CD4-positive, alpha-beta T cell (primary cell): ENCODE measurements around the gene ANO4. TPM values are rescaled to one million over a fixed set of nuclear protein-coding genes. Genes with fewer than 3 reads are reported as not detected.

Experiments used
- ATAC-seq: fragments of 200-7000 bp; cut with Tn5 transposase; one replicate; pipeline ENCODE4 v1.10.0; 2022; ENCODE audit warnings: mild to moderate bottlenecking; ENCODE audit not compliant: poor library complexity
- CTCF ChIA-PET: fragments of 350-600 bp; sonication (Branson Sonifier 250); formaldehyde crosslinking; loops from one replicate; lab custom pipeline; 2021; ENCODE audit warnings: antibody characterized with exemption, inconsistent platforms; lab: Charles Lee
- POLR2A ChIA-PET: fragments of 350-600 bp; sonication (Branson Sonifier 250); formaldehyde crosslinking; loops from one replicate; lab custom pipeline; 2021; ENCODE audit warnings: antibody characterized with exemption, inconsistent platforms; lab: Charles Lee
- DNase-seq, 14 experiments: peaks; one replicate each; pipeline ENCODE4 v3.0.0-alpha.2; 2013 to 2020; ENCODE audit warnings: mixed read lengths in 2 of 14
- H3K27ac ChIP-seq, 2 donors: one replicate each; pipeline versions ENCODE4 v1.5.1 to v1.7.0; 2013; ENCODE audit warnings: low read length in 2 of 2, low read depth in 1 of 2, mild to moderate bottlenecking in 1 of 2
- H3K27me3 ChIP-seq, 2 experiments: 1 replicate in 1 of 2; 2 replicates in 1 of 2; pipeline versions ENCODE4 v1.6.1 to v1.7.0; 2013; ENCODE audit warnings: low read length in 2 of 2, control low read depth in 1 of 2, mild to moderate bottlenecking in 1 of 2, moderate library complexity in 1 of 2; ENCODE audit not compliant: insufficient read depth in 2 of 2, control insufficient read depth in 1 of 2
- H3K36me3 ChIP-seq: one replicate; pipeline ENCODE4 v1.6.1; 2013; ENCODE audit warnings: low read length, control low read depth; ENCODE audit not compliant: insufficient read depth
- H3K4me1 ChIP-seq: one replicate; pipeline ENCODE4 v1.6.1; 2013; ENCODE audit warnings: low read length, control low read depth; ENCODE audit not compliant: insufficient read depth
- H3K4me3 ChIP-seq: one replicate; pipeline ENCODE4 v1.5.1; 2013; ENCODE audit warnings: mild to moderate bottlenecking, low read length, moderate library complexity
- H3K9me3 ChIP-seq, 2 experiments: 1 replicate in 1 of 2; 2 replicates in 1 of 2; pipeline versions ENCODE4 v1.6.1 to v1.7.0; 2013; ENCODE audit warnings: low read length in 2 of 2, mild to moderate bottlenecking in 2 of 2, control low read depth in 1 of 2, moderate library complexity in 1 of 2; ENCODE audit not compliant: control insufficient read depth in 1 of 2, insufficient read depth in 1 of 2
- H3K27ac Mint-ChIP-seq: one replicate; pipeline ENCODE4 v1.8.0; 2020; ENCODE audit warnings: mixed read lengths
- H3K27me3 Mint-ChIP-seq: one replicate; pipeline ENCODE4 v1.8.0; 2021; ENCODE audit warnings: mixed read lengths
- H3K36me3 Mint-ChIP-seq: one replicate; pipeline ENCODE4 v1.8.0; 2021; ENCODE audit warnings: low read depth, mixed read lengths
- H3K4me1 Mint-ChIP-seq: one replicate; pipeline ENCODE4 v1.8.0; 2021; ENCODE audit warnings: low read depth, mixed read lengths
- H3K4me3 Mint-ChIP-seq: one replicate; pipeline ENCODE4 v1.8.0; 2020; ENCODE audit warnings: mild to moderate bottlenecking, mixed read lengths
- H3K9me3 Mint-ChIP-seq: one replicate; pipeline ENCODE4 v1.8.0; 2020; ENCODE audit warnings: mixed read lengths
- CTCF ChIP-seq: fragments of 200-600 bp; IDR thresholded peaks from one replicate; pipeline ENCODE4 v1.8.0; 2022; ENCODE audit warnings: antibody characterized with exemption, mild to moderate bottlenecking
- intact Hi-C, 2 experiments: fragments of 100-400 bp; cut with DNase I in 1 of 2; cut with micrococcal nuclease in 1 of 2; formaldehyde crosslinking; loops; one replicate each; pipeline versions ENCODE4 v1.15.1 to v1.9.0; 2023 to 2025; cut with DNase I, micrococcal nuclease
- total RNA-seq, 174 experiments: library from RNA in 2 of 174; stranded (reverse) in 2 of 174; gene quantifications; one replicate each; pipeline ENCODE4 v1.2.3 and lab custom pipeline; 2021 to 2026

The ANO4 gene
- total RNA-seq, 2 experiments from 2014 or later = not detected

- no peak overlapping the region for H3K4me3 ChIP-seq
- CTCF ChIA-PET = no interaction called here
These were observed 282.3 kb downstream of the ANO4 start for GRCh38 chr12:101076921-101077320.

GRCh38 chr12:101077791-101078528, 283.4 kb downstream of the ANO4 start:
- Mint-ChIP-seq H3K4me3 (no peak overlapping the region), H3K36me3 (no peaks in the 10 kb centered on the region), H3K27ac (no peak overlapping the region), H3K9me3 (peaks cover 4% of the 10 kb centered on the region), H3K4me1 (no peaks in the 10 kb centered on the region), H3K27me3 (no peaks in the 10 kb centered on the region)
- ChIA-PET CTCF (no interaction called here), POLR2A (no interaction called here)
- no peak for TF ChIP-seq CTCF
- Histone ChIP-seq H3K27ac (no peak overlapping the region), H3K27me3 (no peaks in the 10 kb centered on the region), H3K4me3 (no peak overlapping the region), H3K36me3 (no peaks in the 10 kb centered on the region), H3K9me3 (no peaks in the 10 kb centered on the region), H3K4me1 (no peaks in the 10 kb centered on the region)
- ATAC-seq (no peak), DNase-seq (no peak)
- intact Hi-C loops = no loop called here

More at GRCh38 chr12:101076921-101077320, 282.3 kb downstream of the ANO4 start:
- Mint-ChIP-seq H3K27me3 (no peaks in the 10 kb centered on the region), H3K9me3 (no peaks in the 10 kb centered on the region), H3K36me3 (no peaks in the 10 kb centered on the region), H3K27ac (no peak overlapping the region), H3K4me1 (no peaks in the 10 kb centered on the region), H3K4me3 (no peak overlapping the region)
- H3K9me3 ChIP-seq = no peaks in the 10 kb centered on the region
- DNase-seq (no peak), ATAC-seq (no peak)
- H3K36me3 ChIP-seq = no peaks in the 10 kb centered on the region
- H3K27ac ChIP-seq = no peak overlapping the region
- H3K4me1 ChIP-seq = no peaks in the 10 kb centered on the region
- intact Hi-C loops = no loop called here
- H3K27me3 ChIP-seq = no peaks in the 10 kb centered on the region
- TF ChIP-seq CTCF = no peak
- POLR2A ChIA-PET = no interaction called here

DNA sequence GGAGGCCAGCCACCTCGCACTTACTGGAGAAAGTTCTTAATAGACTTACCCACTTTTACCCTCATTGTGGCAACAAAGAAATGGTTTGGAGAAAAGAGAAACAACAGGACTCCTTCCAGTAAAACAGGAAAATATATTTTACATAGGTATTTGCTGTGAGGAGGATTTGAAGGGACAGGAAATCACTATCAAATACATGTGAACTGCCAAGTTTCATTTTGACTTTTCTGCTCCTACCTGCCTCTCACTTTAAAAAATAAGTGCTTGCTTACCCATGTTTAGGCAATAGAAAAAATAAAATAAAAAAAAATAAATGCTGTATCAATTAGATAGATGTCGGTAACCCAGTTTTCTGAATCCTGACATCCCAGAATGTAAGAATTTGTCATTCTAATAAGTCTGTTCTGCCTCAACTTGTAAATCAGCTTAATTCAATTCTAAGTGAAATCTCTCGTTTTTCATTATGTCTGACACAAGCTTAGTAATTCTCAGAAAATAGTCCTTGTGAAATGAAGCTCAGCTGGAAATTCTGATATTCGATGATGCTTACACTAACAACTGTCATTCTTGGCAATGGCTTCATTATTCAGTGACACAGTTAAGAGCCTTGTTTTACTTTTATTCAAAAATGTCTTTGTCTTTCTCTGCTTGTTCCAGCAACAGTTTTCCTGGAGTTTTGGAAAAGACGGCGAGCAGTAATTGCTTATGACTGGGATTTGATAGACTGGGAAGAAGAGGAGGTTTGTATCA, 284.1 kb downstream of the ANO4 start:
- H3K36me3 Mint-ChIP-seq = no peaks in the 10 kb centered on the region
- intact Hi-C loops = no loop called here
- Histone ChIP-seq H3K27ac (no peak overlapping the region), H3K27me3 (no peaks in the 10 kb centered on the region), H3K36me3 (no peaks in the 10 kb centered on the region), H3K4me1 (no peaks in the 10 kb centered on the region), H3K4me3 (no peak overlapping the region), H3K9me3 (no peaks in the 10 kb centered on the region)
- ChIA-PET POLR2A (no interaction called here), CTCF (no interaction called here)
- no peaks in the 10 kb centered on the region for H3K4me1 Mint-ChIP-seq
- H3K27me3 Mint-ChIP-seq = no peaks in the 10 kb centered on the region
- no peak for TF ChIP-seq CTCF
- no peak overlapping the region for H3K4me3 Mint-ChIP-seq
- DNase-seq (no peak), ATAC-seq (no peak)
- peaks cover 4% of the 10 kb centered on the region for H3K9me3 Mint-ChIP-seq
- no peak overlapping the region for H3K27ac Mint-ChIP-seq
